GM23338 (cell line): ENCODE results near the gene ANGPTL2.

Experiments
- EZH2 ChIP-seq: fragments of 200-600 bp; sonication (generic); IDR thresholded peaks from one replicate; pipeline ENCODE4 v1.8.0; 2017; ENCODE audit warnings: antibody characterized with exemption, mild to moderate bottlenecking, low read depth; ENCODE audit not compliant: unreplicated experiment
- POLR2AphosphoS5 ChIP-seq: IDR thresholded peaks from 2 replicates; pipeline ENCODE4 v1.6.1; 2016; ENCODE audit warnings: antibody characterized with exemption, low read depth
- TF ChIP-seq, protein P1 (sequence below), 2 experiments: fragments of 200-600 bp in 1 of 2; sonication (generic) in 1 of 2; conservative IDR thresholded peaks; 2 replicates each; pipeline versions ENCODE4 v1.5.1 to v1.6.1; 2016 to 2017; ENCODE audit warnings: antibody characterized with exemption in 2 of 2, low read depth in 2 of 2, mild to moderate bottlenecking in 2 of 2, moderate library complexity in 1 of 2

GRCh38 chr9:127138444-127138843, 16.0 kb upstream of the ANGPTL2 start:
- TF ChIP-seq EZH2 = no peak
- TF ChIP-seq POLR2AphosphoS5 = no peak
- TF ChIP-seq, protein P1, sequence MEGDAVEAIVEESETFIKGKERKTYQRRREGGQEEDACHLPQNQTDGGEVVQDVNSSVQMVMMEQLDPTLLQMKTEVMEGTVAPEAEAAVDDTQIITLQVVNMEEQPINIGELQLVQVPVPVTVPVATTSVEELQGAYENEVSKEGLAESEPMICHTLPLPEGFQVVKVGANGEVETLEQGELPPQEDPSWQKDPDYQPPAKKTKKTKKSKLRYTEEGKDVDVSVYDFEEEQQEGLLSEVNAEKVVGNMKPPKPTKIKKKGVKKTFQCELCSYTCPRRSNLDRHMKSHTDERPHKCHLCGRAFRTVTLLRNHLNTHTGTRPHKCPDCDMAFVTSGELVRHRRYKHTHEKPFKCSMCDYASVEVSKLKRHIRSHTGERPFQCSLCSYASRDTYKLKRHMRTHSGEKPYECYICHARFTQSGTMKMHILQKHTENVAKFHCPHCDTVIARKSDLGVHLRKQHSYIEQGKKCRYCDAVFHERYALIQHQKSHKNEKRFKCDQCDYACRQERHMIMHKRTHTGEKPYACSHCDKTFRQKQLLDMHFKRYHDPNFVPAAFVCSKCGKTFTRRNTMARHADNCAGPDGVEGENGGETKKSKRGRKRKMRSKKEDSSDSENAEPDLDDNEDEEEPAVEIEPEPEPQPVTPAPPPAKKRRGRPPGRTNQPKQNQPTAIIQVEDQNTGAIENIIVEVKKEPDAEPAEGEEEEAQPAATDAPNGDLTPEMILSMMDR (conservative IDR thresholded peaks at IDR 0.05; ENCODE audit: low read depth in 2 of 2) = no peak
